Measurements from ENCODE around the gene SNCB.

The SNCB gene

GRCh38 chr5:176629853-176630680, at the start of gene SNCB, which contains the start of gene EIF4E1B:
Gene SNCB (minus strand): TSS chr5:176630534. CDS start chr5:176629654, 880 bp downstream.
Gene EIF4E1B (plus strand): TSS chr5:176630675. CDS start chr5:176642788, 12,113 bp downstream.
- no peak for DNase-seq (ENCODE audit: low spot score)

- DNase-seq (ENCODE audit: low spot score): no peak
Observed at GRCh38 chr5:176679365-176680225, 49.3 kb upstream of the SNCB start.

GRCh38 chr5:176678584-176678983, 48.2 kb upstream of the SNCB start:
- no peak for DNase-seq (ENCODE audit: low spot score)

DNA sequence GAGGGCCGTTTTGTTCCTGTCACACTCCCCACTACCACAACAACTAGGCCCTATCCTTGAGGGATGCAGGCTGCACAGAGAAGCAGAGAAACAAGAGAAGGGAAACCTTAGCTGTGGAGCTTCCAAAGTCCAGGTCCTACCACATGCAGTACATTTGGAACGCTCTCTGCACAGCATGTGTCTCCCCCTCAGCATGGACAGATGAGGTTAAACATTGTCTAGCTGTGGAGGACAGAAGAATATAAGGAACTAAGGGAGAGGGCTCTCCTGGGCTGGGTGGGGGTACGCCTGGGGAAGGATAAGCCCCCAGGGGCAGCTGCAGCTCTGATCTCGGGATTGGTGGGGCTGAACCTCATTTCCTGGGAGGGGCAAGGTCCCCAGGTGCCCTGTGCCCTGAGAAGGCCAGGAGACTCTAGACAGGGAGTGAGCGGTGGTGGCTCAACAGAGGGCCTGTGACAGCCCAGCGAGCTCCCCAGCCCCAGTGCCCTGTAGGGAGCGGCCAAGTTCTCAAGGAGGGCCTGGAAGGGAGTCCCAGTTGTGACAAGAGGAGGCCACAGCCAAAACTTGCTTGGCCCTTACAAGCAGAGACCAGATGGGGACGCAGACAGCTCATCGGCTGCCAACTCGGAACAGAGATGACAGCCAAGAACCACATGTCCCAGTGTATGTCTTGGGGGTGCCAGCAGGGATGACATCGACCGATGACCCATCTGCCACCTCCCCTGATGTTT, 47.0 kb upstream of the SNCB start:
- DNase-seq (ENCODE audit: low spot score): no peak

DNA sequence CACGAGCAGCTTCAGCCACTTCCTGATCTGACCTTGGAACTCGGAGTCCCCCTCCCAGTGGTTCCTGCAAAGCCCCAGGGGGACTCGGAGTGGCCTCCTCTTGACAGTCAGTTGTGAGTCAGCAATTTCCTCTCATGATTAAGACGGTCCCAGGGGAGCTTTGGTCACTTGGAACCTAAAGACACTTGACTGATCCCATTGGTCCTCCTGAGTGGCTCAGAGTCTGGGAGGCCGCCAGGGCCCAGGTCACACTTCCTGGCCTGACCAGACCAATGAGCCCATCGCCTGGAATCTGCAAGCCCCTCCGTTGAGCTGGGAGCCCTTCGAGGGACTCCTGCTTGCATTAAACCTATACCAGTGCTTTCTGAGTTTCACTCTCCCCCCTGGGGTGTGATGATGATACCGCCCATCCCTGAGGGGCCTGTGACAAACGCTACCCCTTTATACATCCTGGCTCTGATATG, 46.1 kb upstream of the SNCB start:
- DNase-seq (ENCODE audit: low spot score): peak; percentile 97

- DNase-seq (ENCODE audit: low spot score): no peak
Observed at GRCh38 chr5:176675676-176676360, 45.5 kb upstream of the SNCB start.

DNA sequence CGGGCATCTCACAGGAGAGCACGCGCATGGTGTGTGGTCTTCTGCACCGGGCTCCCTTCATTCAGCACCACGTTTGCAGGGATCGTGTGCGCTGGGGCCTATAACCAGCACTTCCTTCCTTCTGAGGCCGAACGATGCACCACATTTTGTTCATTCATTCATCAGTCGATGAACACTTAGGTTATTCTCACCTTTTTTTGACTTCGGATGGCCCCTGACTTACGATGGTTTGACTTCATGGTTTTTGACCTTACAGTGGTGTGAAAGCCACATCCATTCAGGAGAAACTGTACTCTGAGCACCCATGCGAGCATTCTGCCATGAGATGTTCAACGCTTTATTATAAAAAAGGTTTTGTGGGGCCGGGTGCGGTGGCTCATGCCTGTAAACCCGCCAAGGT, 44.5 kb upstream of the SNCB start:
- no peak for DNase-seq (ENCODE audit: low spot score)

GRCh38 chr5:176673651-176674583, 43.6 kb upstream of the SNCB start:
- no peak for DNase-seq (ENCODE audit: low spot score)

DNA sequence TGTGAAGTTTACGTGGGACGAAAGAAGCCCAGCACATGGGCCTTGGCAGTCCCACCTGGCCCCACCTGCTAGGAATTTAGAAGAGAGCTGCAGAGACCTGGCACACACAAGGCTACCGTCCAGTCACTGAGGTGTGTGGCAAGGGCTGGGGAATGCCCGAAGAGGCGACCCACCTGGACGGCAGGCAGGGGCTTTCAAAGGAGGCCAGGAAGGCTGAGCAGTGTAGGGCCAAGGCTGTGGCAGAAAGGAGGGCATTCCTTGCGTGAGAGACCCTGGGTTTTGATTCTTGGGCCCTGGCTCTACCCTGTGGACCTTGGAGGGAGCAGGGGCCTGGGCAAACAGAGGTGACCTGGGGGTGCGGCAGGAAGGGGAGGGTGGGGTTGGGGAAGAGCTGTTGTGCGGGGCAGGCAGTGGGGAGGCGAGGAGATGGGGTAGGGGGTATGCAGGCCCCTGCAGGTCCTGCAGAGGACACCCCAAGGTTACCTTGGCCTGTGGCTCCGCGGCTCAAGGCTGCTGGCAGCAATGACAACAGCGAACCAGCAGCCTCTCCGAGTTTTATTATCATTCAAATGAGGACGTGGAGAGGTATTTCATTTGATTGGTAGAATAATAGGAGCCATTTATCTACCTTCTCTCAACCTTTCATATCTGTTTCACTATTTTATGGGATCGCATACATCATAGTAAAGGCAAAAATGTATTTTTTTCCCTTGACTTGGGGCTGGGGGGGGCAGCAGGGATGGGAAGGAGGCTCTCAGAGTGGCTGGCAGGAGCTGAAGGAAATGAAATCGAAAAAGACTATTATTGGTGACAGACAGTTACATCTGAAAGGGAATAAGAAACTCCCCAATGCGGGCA, 41.8 kb upstream of the SNCB start:
- DNase-seq (ENCODE audit: low spot score): no peak

DNA sequence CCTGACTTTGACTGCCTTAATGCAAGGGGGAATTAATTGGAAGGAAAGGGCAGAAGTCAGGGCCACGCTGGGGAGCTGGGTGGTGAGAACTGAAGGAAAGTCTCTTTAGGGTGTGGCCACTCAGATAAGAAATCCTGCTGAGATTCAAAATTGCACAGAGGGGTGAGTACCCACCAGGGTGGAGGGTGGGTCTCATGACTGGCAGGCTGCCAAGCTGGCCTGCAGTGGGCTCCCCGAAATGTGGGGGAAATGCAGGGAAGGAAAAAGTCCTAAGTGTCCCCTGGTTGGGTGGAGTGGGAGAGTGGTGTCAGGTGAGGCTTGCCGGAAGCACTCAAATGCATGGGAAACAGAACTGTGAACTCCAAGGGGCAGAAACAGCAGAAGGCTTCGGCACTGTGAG, 41.1 kb upstream of the SNCB start:
- no peak for DNase-seq (ENCODE audit: low spot score)

- DNase-seq (ENCODE audit: low spot score): no peak
Observed at GRCh38 chr5:176670449-176670848, 40.1 kb upstream of the SNCB start.

DNA sequence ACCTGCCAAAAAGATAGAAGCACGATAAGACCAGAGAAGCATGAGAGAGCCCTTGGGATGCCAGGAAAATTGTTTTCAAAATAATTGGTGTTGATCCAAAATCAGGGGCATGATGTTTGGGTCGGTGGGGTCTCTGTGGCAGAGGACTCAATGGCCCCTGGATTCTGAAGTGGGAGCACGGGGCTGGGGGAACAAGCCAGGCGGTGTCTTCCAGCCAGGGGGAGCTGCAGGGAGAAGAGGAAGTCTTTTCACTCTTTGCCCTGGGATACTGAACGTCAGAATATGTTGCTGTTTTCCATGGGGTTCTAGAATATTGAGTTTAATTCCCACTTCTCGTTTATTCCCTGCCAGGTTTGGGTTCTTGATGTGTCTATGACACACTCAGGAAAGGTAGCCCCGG, 37.3 kb upstream of the SNCB start:
- DNase-seq (ENCODE audit: low spot score): no peak

DNA sequence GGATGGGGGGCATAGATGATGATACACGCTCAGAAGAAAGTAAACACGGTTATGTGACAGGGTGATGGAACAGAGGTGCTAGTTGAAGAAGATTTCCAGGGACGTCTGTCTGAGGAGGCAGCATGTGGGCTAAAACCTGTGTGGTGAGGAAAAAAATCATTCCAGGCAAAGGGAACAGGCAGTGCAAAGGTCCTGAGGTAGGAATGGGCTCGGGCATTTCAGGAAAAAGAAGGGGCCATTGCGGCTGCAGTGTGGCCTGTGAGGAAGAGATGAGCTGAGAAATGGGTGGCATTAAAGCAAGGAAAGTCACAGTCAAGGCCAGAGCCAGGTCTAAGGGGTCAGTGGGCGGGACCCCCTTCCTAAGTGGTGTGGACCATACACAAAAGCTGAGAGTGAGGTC, 35.2 kb upstream of the SNCB start:
- DNase-seq (ENCODE audit: low spot score): no peak

GRCh38 chr5:176664886-176665285, 34.6 kb upstream of the SNCB start:
- no peak for DNase-seq (ENCODE audit: low spot score)

GRCh38 chr5:176664479-176664878, 34.1 kb upstream of the SNCB start:
- no peak for DNase-seq (ENCODE audit: low spot score)

GRCh38 chr5:176663566-176663965, 33.2 kb upstream of the SNCB start:
- DNase-seq (ENCODE audit: low spot score): no peak

DNA sequence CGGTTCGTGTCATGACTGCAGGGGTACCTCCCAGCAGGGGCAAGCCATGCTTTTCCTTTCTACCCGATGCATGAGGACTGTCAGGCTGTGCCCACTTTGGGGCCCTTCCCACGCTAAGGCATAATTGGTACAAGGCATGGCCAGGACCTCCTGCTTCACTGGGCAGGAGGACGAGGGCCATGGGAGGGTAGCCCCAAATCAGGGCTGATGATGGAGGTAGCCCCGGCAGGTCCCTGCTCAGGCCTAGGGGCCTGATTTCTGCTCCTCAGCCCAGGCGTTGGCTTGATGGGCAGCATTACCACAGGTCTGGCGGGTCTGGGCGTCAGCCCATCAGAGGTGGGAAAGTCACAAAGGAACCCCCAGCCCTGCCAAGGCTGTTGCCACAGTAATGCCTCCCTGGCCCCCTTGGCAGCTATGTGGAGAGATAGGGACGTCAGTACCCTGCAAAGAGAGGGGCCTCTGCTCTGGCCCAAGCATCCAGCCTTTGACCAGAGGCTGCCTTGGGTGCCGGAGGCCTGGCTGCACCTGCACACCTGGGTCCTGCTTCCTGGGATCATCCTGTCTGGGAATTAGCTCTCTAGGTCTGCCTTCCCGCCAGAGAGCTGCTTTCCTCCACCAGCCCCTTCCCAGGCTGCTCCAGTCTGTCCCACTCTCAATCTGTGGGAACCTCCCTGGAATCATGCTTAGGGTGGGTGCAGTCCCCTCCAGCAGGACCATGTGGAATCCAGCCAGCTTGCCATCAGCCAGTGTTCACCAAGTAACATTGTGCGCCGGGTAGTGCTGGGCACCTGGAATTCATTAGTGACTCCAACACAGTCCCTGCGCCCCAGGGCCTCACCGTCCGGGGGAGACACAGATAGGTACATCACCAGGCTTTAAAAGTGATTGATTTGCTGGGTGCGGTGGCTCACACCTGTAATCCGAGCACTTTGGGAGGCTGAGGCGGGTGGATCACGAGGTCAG, 32.3 kb upstream of the SNCB start:
- DNase-seq (ENCODE audit: low spot score): no peak

GRCh38 chr5:176661676-176662075, 31.3 kb upstream of the SNCB start:
- no peak for DNase-seq (ENCODE audit: low spot score)

Measured in kidney capillary endothelial cell (primary cell).